Measurements from ENCODE around the gene CADPS2.

The CADPS2 gene

DNA sequence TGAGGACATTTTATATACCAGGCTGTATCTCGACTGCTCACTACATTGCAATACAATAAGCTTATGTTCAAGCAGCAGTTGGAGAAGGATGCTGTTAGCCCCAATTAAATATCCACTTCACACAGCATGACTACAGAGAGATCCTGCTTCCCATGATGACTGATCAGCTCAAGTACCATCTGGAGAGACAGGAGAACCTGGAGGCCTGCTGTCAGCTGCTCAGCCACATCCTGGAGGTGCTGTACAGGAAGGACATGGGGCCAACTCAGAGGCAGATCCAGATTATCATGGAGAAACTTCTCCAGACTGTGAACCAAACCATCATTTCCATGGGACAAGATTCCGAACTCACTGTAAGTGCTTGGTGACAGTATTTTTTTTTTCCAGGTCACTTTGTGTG is 209.8 kb downstream of the CADPS2 start:
- H3K27ac ChIP-seq: peak overlapping the region; percentile 10; the same call in 1 of the 2 replicates
- TF ChIP-seq, protein P1, sequence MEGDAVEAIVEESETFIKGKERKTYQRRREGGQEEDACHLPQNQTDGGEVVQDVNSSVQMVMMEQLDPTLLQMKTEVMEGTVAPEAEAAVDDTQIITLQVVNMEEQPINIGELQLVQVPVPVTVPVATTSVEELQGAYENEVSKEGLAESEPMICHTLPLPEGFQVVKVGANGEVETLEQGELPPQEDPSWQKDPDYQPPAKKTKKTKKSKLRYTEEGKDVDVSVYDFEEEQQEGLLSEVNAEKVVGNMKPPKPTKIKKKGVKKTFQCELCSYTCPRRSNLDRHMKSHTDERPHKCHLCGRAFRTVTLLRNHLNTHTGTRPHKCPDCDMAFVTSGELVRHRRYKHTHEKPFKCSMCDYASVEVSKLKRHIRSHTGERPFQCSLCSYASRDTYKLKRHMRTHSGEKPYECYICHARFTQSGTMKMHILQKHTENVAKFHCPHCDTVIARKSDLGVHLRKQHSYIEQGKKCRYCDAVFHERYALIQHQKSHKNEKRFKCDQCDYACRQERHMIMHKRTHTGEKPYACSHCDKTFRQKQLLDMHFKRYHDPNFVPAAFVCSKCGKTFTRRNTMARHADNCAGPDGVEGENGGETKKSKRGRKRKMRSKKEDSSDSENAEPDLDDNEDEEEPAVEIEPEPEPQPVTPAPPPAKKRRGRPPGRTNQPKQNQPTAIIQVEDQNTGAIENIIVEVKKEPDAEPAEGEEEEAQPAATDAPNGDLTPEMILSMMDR (IDR thresholded peaks at IDR 0.05): no peak
- TF ChIP-seq ZFX (IDR thresholded peaks at IDR 0.05; ENCODE audit: borderline replicate concordance): no peak

DNA sequence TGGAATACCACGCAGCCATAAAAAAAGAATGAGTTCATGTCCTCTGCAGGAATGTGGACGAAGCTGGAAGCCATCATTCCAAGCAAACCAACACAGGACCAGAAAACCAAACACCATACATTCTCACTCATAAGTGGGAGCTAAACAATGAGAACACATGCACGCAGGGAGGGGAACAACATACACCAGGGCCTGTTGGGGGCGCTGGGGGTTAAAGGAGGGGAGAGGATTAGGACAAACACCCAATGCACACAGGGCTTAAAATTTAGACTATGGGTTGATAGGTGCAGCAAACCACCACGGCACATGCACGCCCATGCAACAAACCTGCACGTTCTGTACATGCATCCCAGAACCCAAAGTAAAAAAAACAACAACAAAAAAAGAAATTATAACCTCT is 210.6 kb downstream of the CADPS2 start:
- TF ChIP-seq ZFX (IDR thresholded peaks at IDR 0.05; ENCODE audit: borderline replicate concordance): no peak
- TF ChIP-seq, protein P1 (IDR thresholded peaks at IDR 0.05): no peak
- no peak overlapping the region for H3K27ac ChIP-seq

DNA sequence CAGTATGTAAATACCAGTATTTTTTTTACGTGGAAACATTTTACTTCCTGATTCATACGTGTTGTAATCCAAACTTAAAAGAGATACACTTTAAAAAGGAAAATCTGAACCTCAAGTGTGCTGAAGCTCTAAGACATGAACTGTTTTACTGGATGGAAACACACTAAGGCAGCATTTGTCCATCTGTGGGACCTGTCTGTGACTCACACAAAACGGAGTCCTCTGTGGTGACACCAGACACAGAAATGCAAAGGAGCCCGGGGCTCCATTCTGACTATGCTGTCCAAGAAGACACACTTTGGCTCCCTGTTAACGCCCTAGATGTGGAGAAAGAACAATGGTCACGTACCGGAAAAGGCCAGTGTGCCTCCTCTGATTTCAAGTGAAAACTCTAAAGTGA is 211.2 kb downstream of the CADPS2 start:
- TF ChIP-seq, protein P1 (IDR thresholded peaks at IDR 0.05): no peak
- no peak for TF ChIP-seq ZFX (IDR thresholded peaks at IDR 0.05; ENCODE audit: borderline replicate concordance)
- no peak overlapping the region for H3K27ac ChIP-seq

DNA sequence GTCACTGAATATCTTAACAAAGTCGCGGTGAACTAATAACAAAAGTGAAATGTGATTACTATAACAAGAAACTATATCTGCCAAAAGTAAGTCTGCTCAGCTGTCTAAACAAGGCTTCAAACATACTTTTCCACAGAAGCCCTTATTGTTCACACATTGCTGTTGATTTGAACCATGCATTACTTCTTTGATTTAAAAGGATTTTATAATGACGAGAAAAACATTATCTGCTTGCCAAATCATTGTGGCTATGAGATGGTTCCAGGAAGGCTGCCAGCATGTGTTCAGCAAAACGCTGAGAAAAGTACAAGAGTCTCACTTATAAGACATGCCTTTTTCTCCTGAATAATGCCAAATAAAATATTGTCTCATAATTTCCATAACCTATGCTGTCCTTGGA is 211.8 kb downstream of the CADPS2 start:
- H3K27ac ChIP-seq: no peak overlapping the region
- no peak for TF ChIP-seq ZFX (IDR thresholded peaks at IDR 0.05; ENCODE audit: borderline replicate concordance)
- TF ChIP-seq, protein P1 (IDR thresholded peaks at IDR 0.05): no peak

DNA sequence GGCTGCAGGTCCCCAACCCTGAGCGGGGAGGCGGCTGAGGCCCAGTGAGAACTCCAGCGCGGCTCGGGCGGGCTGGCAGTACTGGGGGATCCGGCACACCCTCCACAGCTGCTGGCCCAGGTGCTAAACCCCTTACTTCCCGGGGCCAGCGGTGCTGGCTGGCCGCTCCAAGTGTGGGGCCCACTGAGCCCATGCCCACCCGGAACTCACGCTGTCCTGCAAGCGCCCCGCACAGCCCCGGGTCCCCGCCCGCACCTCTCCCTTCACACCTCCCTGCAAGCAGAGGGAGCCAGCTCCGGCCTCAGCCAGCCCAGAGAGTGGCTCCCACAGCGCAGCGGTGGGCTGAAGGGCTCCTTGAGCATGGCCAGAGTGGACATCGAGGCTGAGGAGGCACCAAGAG is 212.3 kb downstream of the CADPS2 start:
- TF ChIP-seq, protein P1 (IDR thresholded peaks at IDR 0.05): no peak
- TF ChIP-seq ZFX (IDR thresholded peaks at IDR 0.05; ENCODE audit: borderline replicate concordance): no peak
- no peak overlapping the region for H3K27ac ChIP-seq

DNA sequence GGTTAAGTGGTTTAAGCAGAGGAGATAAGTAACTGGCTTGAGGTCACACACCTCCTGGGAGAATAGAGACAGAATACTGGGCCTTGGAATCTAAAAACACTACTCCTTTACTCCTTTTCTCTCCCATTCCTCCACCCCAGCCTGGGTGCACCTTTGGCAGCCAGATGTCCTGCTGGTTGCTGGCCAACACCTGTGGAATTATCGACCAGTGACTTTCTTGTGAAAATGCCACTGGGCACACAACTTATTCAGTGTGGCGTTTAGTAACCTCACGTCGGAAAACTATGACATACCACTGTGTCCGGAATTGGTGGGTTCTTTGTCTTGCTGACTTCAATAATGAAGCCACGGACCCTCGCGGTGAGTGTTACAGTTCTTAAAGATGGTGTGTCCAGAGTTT is 213.7 kb downstream of the CADPS2 start:
- no peak overlapping the region for H3K27ac ChIP-seq
- no peak for TF ChIP-seq ZFX (IDR thresholded peaks at IDR 0.05; ENCODE audit: borderline replicate concordance)
- TF ChIP-seq, protein P1 (IDR thresholded peaks at IDR 0.05): no peak

DNA sequence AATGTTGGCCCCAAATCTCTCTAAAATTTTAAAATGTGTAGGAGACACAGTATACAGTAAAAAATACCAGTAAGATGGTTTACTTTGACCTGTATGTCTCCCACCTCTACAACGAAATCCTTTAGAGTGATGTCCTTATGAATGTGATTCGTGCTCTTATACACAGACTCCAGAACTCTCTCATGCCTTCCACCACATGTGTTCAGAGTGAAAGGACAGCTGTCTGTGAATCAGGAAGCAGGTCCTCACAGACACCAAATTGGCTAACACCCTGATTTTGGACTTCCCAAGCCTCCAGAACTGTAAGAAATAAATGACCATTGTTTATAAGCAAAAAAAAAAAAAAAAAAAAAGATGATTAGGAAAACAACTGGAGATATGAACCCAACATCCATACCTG is 222.5 kb downstream of the CADPS2 start:
- TF ChIP-seq ZFX (IDR thresholded peaks at IDR 0.05; ENCODE audit: borderline replicate concordance): no peak
- TF ChIP-seq, protein P1 (IDR thresholded peaks at IDR 0.05): no peak
- no peak overlapping the region for H3K27ac ChIP-seq
